Measurements from ENCODE around the gene GDPGP1.
A peak's percentile ranks its signal among the peaks of the same experiment; 100 is the strongest.
"Not testable (repeated sequence)": the region's sequence is repeated elsewhere in the genome, so short reads cannot be mapped to it uniquely, and the experiment has no call there.

Gene GDPGP1

DNA sequence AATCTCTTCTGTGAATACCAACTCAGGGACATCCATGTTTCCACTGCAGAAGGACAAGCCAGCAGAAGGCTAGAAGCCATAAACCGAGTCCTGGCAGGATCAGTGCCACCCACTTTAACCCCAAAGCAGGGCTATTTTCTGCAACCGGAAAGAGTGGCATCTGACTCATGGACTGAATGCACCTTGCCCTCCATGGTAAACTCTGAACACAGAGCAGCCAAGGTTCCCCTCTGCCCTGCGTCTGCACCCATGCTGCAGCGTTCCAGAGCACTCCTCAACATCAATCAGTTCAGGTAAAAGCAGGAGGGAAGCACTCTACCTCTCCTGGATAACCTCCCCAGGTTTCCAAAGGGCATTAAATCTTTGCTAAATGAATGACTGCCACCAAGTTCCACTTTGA lies 30.7 kb downstream of the GDPGP1 start:
- peak in 1 of 2 donors; percentile 45 for DNase-seq

GRCh38 chr15:90265271-90266060 lies 31.5 kb downstream of the GDPGP1 start, which contains the start of gene NGRN:
Gene NGRN, plus strand, starts transcription at chr15:90265672. Its CDS starts 41 bp downstream, at chr15:90265713.
- DNase-seq, result peak; percentile 91 to 92

DNA sequence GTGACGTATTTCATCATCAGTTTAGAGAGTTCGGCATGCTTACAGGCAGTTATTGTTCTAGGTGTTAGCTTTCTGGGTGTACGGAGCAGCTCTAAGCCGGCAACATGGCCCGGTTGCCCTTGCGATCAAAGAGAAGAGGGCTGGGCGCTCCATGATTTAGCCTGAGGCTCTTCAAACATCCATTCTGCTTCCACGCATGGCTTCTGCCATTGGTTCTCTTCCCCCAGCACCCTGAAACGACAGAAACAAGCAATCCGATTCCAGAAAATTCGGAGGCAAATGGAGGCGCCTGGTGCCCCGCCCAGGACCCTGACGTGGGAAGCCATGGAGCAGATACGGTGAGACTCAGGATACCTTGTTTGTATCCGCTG lies 32.0 kb downstream of the GDPGP1 start:
- DNase-seq, result peak; percentile 43 to 67

GRCh38 chr15:90266485-90266884 lies 32.5 kb downstream of the GDPGP1 start:
- peak in 1 of 2 donors; percentile 52 for DNase-seq

DNA sequence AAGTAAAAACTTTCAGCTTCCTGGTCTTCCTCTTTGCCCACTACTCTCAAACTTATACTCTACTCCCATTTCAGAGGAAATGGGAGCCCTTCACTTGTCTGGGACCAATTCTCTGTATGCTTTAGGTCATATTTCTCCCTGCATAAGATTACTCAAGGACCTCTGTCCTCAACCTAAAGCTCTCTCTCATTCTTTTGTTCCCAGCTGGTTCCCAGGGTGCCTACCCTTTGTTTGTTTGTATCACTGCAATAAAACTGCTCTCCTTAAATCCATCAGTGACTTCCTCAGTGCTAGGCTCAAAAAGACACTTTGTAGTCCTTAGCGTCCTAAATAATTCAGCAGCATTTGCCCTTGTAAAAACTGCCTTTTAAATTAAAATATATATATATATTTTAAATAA lies 34.4 kb downstream of the GDPGP1 start:
- no peak for DNase-seq

DNA sequence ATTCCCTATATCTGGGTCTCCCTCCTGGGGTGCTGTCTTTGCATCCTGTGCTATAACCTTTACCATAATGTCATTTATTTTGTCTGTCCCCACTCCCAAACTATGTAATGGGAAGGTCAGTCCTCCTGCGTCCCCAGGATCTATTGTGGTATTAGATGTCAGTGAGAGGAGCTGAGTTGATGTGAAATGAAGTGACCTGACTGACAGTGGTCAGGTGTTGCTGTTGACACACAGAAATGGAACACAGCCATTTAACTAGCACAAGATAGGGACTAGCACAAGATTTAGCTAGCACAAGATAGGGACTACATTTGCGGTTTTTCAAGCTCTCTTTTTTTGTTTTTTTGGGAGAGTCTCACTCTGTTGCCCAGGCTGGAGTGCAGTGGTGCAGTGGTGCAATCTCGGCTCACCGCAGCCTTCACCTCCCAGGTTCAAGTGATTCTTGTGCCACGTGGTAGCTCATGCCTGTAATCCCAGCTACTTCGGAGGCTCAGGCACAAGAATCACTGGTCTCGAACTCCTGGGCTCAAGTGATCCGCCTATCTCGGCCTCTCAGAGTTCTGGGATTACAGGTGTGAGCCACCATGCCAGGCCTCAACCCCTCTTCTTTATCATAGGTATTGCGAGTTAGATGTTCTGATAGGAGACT lies 36.6 kb downstream of the GDPGP1 start:
- no peak for DNase-seq

DNA sequence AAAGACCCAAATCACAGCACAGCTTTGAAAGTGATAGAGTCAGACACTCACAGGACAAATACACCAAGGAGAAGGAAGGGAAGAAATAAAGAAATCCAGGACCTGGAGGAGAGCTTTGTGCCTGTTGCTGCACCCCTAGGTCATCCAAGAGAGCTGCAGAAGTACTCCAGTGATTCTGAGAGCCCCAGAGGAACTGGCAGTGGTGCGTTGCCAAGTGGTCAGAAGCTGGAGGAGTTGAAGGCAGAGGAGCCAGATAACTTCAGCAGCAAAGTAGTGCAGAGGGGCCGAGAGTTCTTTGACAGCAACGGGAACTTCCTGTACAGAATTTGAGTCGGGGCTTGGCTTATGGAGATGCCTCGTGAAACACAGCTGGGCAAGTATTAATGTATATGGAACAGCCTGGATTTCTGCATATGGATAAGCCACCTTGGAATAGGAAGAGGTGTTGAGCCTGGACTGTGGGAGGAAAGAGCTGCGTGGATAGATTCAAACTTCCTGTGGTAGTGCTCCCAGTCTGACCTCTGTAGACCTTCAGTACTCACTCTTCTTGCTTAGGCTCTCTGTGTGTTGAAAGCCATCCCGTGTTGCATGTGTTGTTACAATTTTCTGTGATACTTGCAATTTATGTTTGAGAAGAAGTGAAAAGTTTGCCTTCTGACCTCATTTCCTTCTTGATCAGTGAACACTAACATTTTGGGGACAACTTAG lies 37.6 kb downstream of the GDPGP1 start:
- no peak for DNase-seq

DNA sequence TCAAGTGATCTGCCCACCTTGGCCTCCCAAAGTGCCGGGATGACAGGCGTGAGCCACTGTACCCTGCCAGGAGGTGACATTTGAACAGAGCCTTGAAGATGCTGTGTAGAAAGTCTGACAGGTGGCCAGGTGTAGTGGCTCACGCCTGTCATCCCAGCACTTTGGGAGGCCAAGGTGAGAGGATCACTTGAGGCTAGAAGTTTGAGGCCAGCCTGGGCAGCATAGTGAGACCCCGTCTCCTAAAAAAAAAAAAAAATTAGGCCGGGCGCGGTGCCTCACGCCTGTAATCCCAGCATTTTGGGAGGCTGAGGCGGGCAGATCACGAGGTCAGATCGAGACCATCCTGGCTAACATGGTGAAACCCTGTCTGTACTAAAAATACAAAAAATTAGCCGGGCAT lies 44.5 kb downstream of the GDPGP1 start:
- not testable (repeated sequence) for DNase-seq

GRCh38 chr15:90280743-90281142 lies 46.7 kb downstream of the GDPGP1 start:
- not testable (repeated sequence) for DNase-seq

DNA sequence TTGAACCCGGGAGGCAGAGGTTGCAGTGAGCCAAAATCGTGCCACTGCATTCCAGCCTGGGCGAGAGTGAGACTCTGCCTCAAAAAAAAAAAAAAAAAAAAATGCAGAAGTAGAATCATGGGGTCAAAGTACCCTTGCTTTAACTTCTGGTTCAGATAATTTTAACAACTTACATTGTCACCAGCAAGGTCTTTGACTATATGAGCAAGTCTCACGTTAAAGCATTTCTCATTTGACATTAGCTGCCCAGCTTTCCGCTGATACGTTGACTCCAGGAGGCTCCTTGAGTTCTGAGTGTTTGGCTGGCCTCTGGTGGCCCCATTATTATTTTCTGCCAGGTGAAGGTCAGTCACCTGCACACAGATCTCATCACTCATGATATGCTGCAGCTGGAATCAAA lies 47.6 kb downstream of the GDPGP1 start:
- not testable (repeated sequence) for DNase-seq

GRCh38 chr15:90286678-90287077 lies 52.7 kb downstream of the GDPGP1 start:
- DNase-seq, result peak; percentile 54 to 68

DNA sequence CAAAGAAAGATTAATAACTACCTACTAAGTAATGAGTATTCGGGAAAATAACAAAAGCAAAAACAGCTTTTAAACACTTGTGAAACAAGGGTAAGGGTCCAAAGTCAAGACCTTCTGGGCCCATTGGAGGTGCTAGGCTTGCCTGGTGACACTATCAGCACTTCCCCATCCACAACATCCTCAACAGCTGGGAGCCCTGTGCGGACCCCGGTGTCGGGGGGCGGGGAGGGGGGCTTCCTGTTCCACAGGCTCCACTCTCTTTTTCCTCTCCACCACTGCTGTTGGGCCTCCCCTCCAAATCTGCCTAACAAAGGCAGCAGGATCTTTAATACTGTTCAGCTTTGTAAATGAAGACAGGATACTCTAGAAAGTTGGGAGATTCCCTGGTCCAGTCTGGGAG lies 53.1 kb downstream of the GDPGP1 start:
- no peak for DNase-seq

DNA sequence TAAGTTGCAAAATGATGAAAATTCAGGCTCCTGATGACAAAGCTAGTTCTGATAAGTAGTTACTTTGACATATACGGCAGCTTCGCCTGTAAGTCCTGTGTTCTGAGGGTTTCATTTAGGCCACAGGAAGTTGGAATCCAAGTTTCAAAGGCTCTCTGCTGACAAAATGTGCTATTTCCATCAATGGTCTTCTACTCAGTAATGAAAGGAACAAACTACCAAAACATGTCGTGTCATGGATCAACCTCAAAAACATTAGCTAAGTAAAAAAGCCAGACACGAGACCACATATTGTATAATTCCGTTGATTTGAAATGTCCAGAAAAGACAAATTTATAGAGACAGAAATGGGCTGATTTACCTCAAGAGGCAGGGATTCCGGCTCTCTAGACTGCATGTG lies 53.9 kb downstream of the GDPGP1 start:
- DNase-seq, result no peak

DNA sequence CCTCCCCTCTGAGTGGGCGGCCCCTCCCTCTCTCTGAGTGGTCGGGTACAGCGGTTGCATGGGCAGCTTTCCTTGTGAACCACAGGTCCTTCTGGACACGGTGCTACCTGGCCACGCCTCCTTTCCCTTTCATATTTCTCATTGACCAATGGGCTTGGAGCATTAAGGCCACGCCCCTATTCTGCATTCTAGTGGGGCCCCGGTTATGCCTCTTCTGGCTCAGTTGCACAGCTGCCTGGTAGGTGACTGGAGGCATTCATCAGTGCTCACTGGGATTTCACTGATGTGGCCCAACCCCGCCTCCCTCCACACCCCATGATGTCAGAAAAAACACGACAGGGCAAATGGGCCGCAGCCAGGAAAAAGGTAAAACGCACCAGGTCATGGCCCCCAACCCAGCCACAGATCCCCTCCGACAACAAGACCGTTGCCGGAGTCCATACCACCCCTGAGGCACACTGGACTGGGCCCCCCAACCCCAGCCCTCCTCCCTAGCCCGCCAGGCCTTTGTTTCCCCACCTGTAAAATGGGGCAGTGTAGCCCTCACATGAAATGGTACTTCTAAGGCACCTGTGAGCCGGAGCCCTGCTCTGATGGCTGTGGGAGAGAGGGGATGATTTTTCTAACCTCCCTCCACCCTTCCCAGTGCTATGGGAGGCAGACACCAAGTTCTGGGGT lies 57.8 kb downstream of the GDPGP1 start:
- DNase-seq, result peak in 1 of 2 donors; percentile 20

- DNase-seq, result peak; percentile 66 to 77
Measured at GRCh38 chr15:90293040-90293810, 59.2 kb downstream of the GDPGP1 start.

DNA sequence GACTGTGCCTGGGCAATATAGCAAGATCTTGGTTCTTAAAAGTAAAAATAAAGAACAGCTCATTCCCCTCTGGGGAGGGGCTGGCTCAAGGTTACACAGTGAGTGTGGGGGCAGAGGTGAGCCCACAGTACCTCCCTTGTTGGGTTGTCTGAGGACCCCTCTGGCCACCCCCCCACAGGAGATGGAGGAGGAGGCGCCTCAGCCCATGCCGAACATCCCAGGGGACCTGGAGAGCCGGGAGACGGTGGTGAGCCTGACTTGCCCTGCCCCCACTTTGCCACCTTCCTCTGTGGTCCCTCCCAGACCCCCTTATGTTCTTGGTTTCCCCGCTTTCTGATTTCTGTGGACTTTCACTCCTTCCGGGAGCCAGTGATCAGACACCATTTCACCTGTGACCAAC lies 60.1 kb downstream of the GDPGP1 start:
- no peak for DNase-seq

GRCh38 chr15:90294601-90295269 lies 60.7 kb downstream of the GDPGP1 start:
- DNase-seq, result no peak

DNA sequence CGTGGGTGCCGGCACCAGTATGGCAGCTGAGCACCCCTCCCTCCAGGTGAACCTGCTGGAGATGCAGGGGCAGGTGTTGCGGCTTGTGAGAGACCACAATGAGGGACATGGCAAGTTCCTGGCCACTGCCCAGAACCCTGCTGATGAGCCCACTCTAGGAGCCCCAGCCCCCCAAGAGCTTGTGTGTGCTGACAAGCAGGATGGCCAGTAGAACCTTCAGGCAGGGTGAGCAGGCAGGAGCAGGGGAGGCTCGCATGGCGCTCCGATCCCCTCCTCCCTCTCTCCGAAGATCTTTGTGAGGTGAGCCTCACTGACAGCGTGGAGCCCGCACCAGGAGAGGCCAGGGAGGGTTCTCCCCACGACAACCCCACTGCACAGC lies 61.2 kb downstream of the GDPGP1 start:
- DNase-seq, result no peak
